HepG2 (cell line): ENCODE data around the gene FKBP1A. TPM values are rescaled to one million over a fixed set of nuclear protein-coding genes. Genes with fewer than 3 reads are reported as not detected.

Source experiments
- ATAC-seq: fragments of 200-7000 bp; cut with Tn5 transposase; 3 replicates; pipeline ENCODE4 v1.9.1; 2020; ENCODE audit warnings: mild to moderate bottlenecking, moderate library complexity
- BruUV-seq: library from RNA; stranded (reverse); fragments of 400-500 nt; replicated peaks from 2 replicates; lab custom pipeline; 2021; lab: Mats Ljungman, UMichigan
- CTCF ChIA-PET: fragments of 300-600 bp; formaldehyde crosslinking; extraction: SDS; loops from one replicate; lab custom pipeline; 2021; ENCODE audit warnings: low total read pairs, inconsistent platforms, low intra/inter-chr PET ratio; lab: Yijun Ruan, JAX
- POLR2A ChIA-PET: fragments of 350-600 bp; sonication (Branson Sonifier 250); formaldehyde crosslinking; loops from one replicate; lab custom pipeline; 2020; ENCODE audit warnings: antibody characterized with exemption, inconsistent platforms; lab: Yijun Ruan, JAX
- DNase-seq: peaks from one replicate; pipeline ENCODE4 v3.0.0-alpha.2; 2015; ENCODE audit warnings: low spot score
- FAIRE-seq: peaks from 3 replicates; lab custom pipeline; 2011; peaks lifted over from hg19 to GRCh38; lab: Jason Lieb, UNC
- H2AFZ ChIP-seq: one replicate; pipeline ENCODE4 v1.6.1; 2011; ENCODE audit warnings: low read length, inconsistent platforms
- H3K27ac ChIP-seq: fragments of 300-600 bp; 3 replicates; pipeline ENCODE4 v1.8.0; 2011; ENCODE audit warnings: mixed run types, mild to moderate bottlenecking, mixed read lengths, low read length, inconsistent platforms; ENCODE audit not compliant: insufficient read depth; ENCODE audit errors: extremely low read length
- H3K27me3 ChIP-seq, 2 experiments: fragments of 200-600 bp in 1 of 2; 2 replicates in 1 of 2; 3 replicates in 1 of 2; pipeline versions ENCODE4 v1.6.0 to v1.8.0; 2011; ENCODE audit warnings: low read length in 2 of 2, mild to moderate bottlenecking in 2 of 2, moderate library complexity in 2 of 2, inconsistent platforms in 1 of 2; ENCODE audit not compliant: insufficient read depth in 2 of 2, control insufficient read depth in 1 of 2
- H3K36me3 ChIP-seq, 2 experiments: fragments of 200-600 bp in 1 of 2; replicated peaks in 1 of 2; 2 replicates in 1 of 2; 3 replicates in 1 of 2; pipeline versions ENCODE4 v1.5.1 to v1.8.0; 2011; ENCODE audit warnings: low read length in 2 of 2, inconsistent platforms in 1 of 2; ENCODE audit not compliant: insufficient read depth in 2 of 2, control insufficient read depth in 1 of 2
- H3K4me1 ChIP-seq: 2 replicates; pipeline ENCODE4 v1.5.1; 2012; ENCODE audit warnings: low read length, inconsistent platforms; ENCODE audit not compliant: insufficient read depth
- H3K4me2 ChIP-seq: 2 replicates; pipeline ENCODE4 v1.6.0; 2011; ENCODE audit warnings: low read depth, low read length, inconsistent platforms
- H3K4me3 ChIP-seq, 3 experiments: fragments of 200-600 bp in 1 of 3; sonication (generic), shearing (Covaris generic) in 1 of 3; replicated peaks in 1 of 3; 2 replicates each; pipeline ENCODE4 v1.5.1; 2011 to 2016; ENCODE audit warnings: low read length in 3 of 3, inconsistent platforms in 2 of 3, low read depth in 2 of 3, mild to moderate bottlenecking in 2 of 3, control low read depth in 1 of 3, mixed read lengths in 1 of 3; ENCODE audit not compliant: insufficient read depth in 1 of 3
- H3K79me2 ChIP-seq: one replicate; pipeline ENCODE4 v1.6.1; 2011; ENCODE audit warnings: low read length, inconsistent platforms; ENCODE audit not compliant: insufficient read depth
- H3K9ac ChIP-seq: 2 replicates; pipeline ENCODE4 v1.6.0; 2011; ENCODE audit warnings: mild to moderate bottlenecking, low read depth, low read length, inconsistent platforms; ENCODE audit not compliant: insufficient read depth
- H3K9me3 ChIP-seq: 2 replicates; pipeline ENCODE4 v1.5.1; 2012; ENCODE audit warnings: mild to moderate bottlenecking, low read length
- H4K20me1 ChIP-seq: 2 replicates; pipeline ENCODE4 v1.6.0; 2011; ENCODE audit warnings: inconsistent platforms, mild to moderate bottlenecking, low read length, moderate library complexity; ENCODE audit not compliant: insufficient read depth
- ATF2 ChIP-seq: sonication (generic); formaldehyde crosslinking; IDR thresholded peaks from 2 replicates; pipeline ENCODE4 v1.4.0; 2020; ENCODE audit warnings: missing genetic modification reagents
- ATF3 ChIP-seq: sonication (generic); formaldehyde crosslinking; IDR thresholded peaks from 2 replicates; pipeline ENCODE4 v1.4.0; 2020; ENCODE audit warnings: missing genetic modification reagents
- BRF2 ChIP-seq: sonication (generic); formaldehyde crosslinking; IDR thresholded peaks from 2 replicates; pipeline ENCODE4 v1.8.1; 2022; ENCODE audit warnings: mild to moderate bottlenecking, missing genetic modification reagents
- CEBPB ChIP-seq: IDR thresholded peaks from 2 replicates; pipeline ENCODE4 v1.6.1; 2011; ENCODE audit warnings: low read depth, low read length, improper control_type of control experiment, borderline replicate concordance
- CEBPG ChIP-seq: IDR thresholded peaks from 2 replicates; pipeline ENCODE4 v1.6.1; 2016
- FOXA1 ChIP-seq, 2 experiments: fragments of 450-650 bp in 1 of 2; sonication (generic) in 1 of 2; formaldehyde crosslinking in 1 of 2; IDR thresholded peaks; 2 replicates each; pipeline versions ENCODE4 v1.4.0 to v1.6.1; 2016 to 2020; ENCODE audit warnings: missing genetic modification reagents in 1 of 2
- FOXC1 ChIP-seq: sonication (generic); formaldehyde crosslinking; IDR thresholded peaks from 2 replicates; pipeline ENCODE4 v1.8.0; 2022; ENCODE audit warnings: mild to moderate bottlenecking, missing genetic modification reagents, borderline replicate concordance
- HMGXB4 ChIP-seq, 2 experiments: sonication (generic) in 1 of 2; formaldehyde crosslinking in 1 of 2; IDR thresholded peaks; 2 replicates each; pipeline versions ENCODE4 v1.4.0 to v1.6.1; 2018 to 2020; ENCODE audit warnings: missing genetic modification reagents in 2 of 2, borderline replicate concordance in 1 of 2, low read depth in 1 of 2, mild to moderate bottlenecking in 1 of 2, missing biosample characterization in 1 of 2
- IRF1 ChIP-seq: sonication (generic); formaldehyde crosslinking; IDR thresholded peaks from 2 replicates; pipeline ENCODE4 v1.4.0; 2020; ENCODE audit warnings: low read depth, mild to moderate bottlenecking, missing genetic modification reagents
- NR0B2 ChIP-seq: sonication (generic); formaldehyde crosslinking; IDR thresholded peaks from 2 replicates; pipeline ENCODE4 v1.4.0; 2020; ENCODE audit warnings: mild to moderate bottlenecking, missing genetic modification reagents
- PHB2 ChIP-seq: fragments of 450-650 bp; IDR thresholded peaks from 2 replicates; pipeline ENCODE4 v1.6.1; 2018; ENCODE audit not compliant: partially characterized antibody
- POLR2A ChIP-seq, 2 experiments: IDR thresholded peaks; 2 replicates each; pipeline ENCODE4 v1.6.1; 2011; ENCODE audit warnings: low read depth in 2 of 2, low read length in 2 of 2, mild to moderate bottlenecking in 1 of 2, moderate library complexity in 1 of 2; ENCODE audit not compliant: insufficient read depth in 1 of 2
- SAP130 ChIP-seq: IDR thresholded peaks from 2 replicates; pipeline ENCODE4 v1.6.1; 2016; ENCODE audit warnings: low read depth
- SMC3 ChIP-seq: IDR thresholded peaks from 2 replicates; pipeline ENCODE4 v1.6.1; 2011; ENCODE audit warnings: low read length, improper control_type of control experiment
- SP4 ChIP-seq: sonication (generic); formaldehyde crosslinking; IDR thresholded peaks from 2 replicates; pipeline ENCODE4 v1.8.1; 2023; ENCODE audit warnings: mild to moderate bottlenecking, missing genetic modification reagents
- TFAP4 ChIP-seq: sonication (generic); IDR thresholded peaks from 2 replicates; pipeline ENCODE4 v1.6.1; 2016; ENCODE audit warnings: low read depth, borderline replicate concordance
- TGIF2 ChIP-seq: IDR thresholded peaks from 2 replicates; pipeline ENCODE4 v1.6.1; 2016; ENCODE audit warnings: control low read depth, missing compliant biosample characterization
- WGBS: methylation state at CpG from one replicate; pipeline ENCODE4 v1.1.6; 2017; ENCODE audit warnings: low lambda C conversion rate; 5-methylcytosine and 5-hydroxymethylcytosine counted together
- in situ Hi-C: cut with HindIII; loops from 2 replicates; pipeline ENCODE4 v1.10.0; 2017; ENCODE audit warnings: low pct_unique_long_range_greater_than_20kb; ENCODE audit not compliant: extremely low pct_ligation_motif_present
- intact Hi-C: fragments of 100-400 bp; cut with micrococcal nuclease; formaldehyde crosslinking; loops from one replicate; pipeline ENCODE4 v1.10.0; 2022; ENCODE audit not compliant: unreplicated experiment
- polyA plus RNA-seq, 8 experiments: library from polyadenylated mRNA; depleted of rRNA in 3 of 8; stranded (reverse) in 7 of 8; unstranded in 1 of 8; fragments of >200 nt; fragmentation: Illumina TruSeq in 4 of 8; extraction: Trizol in 4 of 8; gene quantifications; 2 replicates each; pipeline versions ENCODE4 v1.2.1 to v1.2.3, GENCODE V29; 2011 to 2016; ENCODE audit warnings: low read depth in 4 of 8, missing spikeins in 1 of 8, mixed read lengths in 1 of 8; ENCODE audit not compliant: insufficient read depth in 1 of 8
- total RNA-seq, 5 experiments: library from RNA; depleted of rRNA; stranded (reverse); fragments of >200 nt; fragmentation: Illumina TruSeq; extraction: Trizol; gene quantifications; 2 replicates each; pipeline ENCODE4 v1.2.3, GENCODE V29; 2016; ENCODE audit warnings: low read depth in 1 of 5

The FKBP1A gene
- total and polyA plus RNA-seq, 2 of the 13 experiments (the other 11 are each of a cell fraction or from before 2014, with no cell fraction given): 119 to 468 TPM

GRCh38 chr20:1334761-1335160 is 58.1 kb downstream of the FKBP1A start:
- no peaks in the 10 kb centered on the region for H3K9me3 ChIP-seq
- in situ Hi-C loops (no loop called here), intact Hi-C loops (no loop called here)
- H3K79me2 ChIP-seq: peaks cover 5% of the 10 kb centered on the region
- no peak overlapping the region for H3K9ac ChIP-seq
- H3K27me3 ChIP-seq: no peaks in the 10 kb centered on the region
- H2AFZ ChIP-seq: no peak overlapping the region
- BruUV-seq: no TSS peak
- peak; percentile 63 for DNase-seq
- no peak overlapping the region for H3K4me2 ChIP-seq
- peaks cover 5 to 13% of the 10 kb centered on the region in 2 experiments; a peak in 3 of 5 replicates for H3K36me3 ChIP-seq
- CTCF ChIA-PET: no interaction called here
- 75% methylated on average over 3 of the region's 3 CpGs for WGBS
- peaks cover 29% of the 10 kb centered on the region for H3K4me1 ChIP-seq
- no peak overlapping the region for H3K27ac ChIP-seq
- H4K20me1 ChIP-seq: peaks cover 3% of the 10 kb centered on the region; the same call in 1 of the 2 replicates
- no peak overlapping the region for H3K4me3 ChIP-seq
- peak; percentile 53 for FAIRE-seq
- POLR2A ChIA-PET: interaction anchor here (3.3 kb wide), 1 partner anchor 10 kb away, joined by 35 read pairs; no protein-coding TSS in a partner anchor
- peak; percentile 56 for ATAC-seq
- TF ChIP-seq FOXC1: 0 out of 2 replicates have a peak, but pooled peaks have one; percentile 26
- peak; percentile 62; the same call in 1 of the 2 replicates for TF ChIP-seq TFAP4
- peak; percentile 26; the same call in 1 of the 2 replicates for TF ChIP-seq NR0B2 (CRISPR knock-in tag)
- TF ChIP-seq BRF2 (CRISPR knock-in tag): no peak
- peak; percentile 86 for TF ChIP-seq CEBPG (CRISPR knock-in tag)
- TF ChIP-seq ATF3 (CRISPR knock-in tag): peak; percentile 20; the same call in 1 of the 2 replicates
- TF ChIP-seq TGIF2 (CRISPR knock-in tag): peak; percentile 85
- TF ChIP-seq SP4 (CRISPR knock-in tag): 0 out of 2 replicates have a peak, but pooled peaks have one; percentile 31
- TF ChIP-seq IRF1 (CRISPR knock-in tag): no peak
- TF ChIP-seq ATF2 (CRISPR knock-in tag): peak; percentile 14; the same call in 1 of the 2 replicates
- TF ChIP-seq CEBPB: peak; percentile 76; the same call in 1 of the 2 replicates
- no peak for TF ChIP-seq HMGXB4 (CRISPR knock-in tag; IDR thresholded peaks at IDR 0.05; ENCODE audit: borderline replicate concordance in 1 of 2, low read depth in 1 of 2)
- no peak for TF ChIP-seq FOXA1 (IDR thresholded peaks at IDR 0.05)
- TF ChIP-seq FOXA1 (CRISPR knock-in tag; IDR thresholded peaks at IDR 0.05): peak; percentile 80
- peak; percentile 67 for TF ChIP-seq SAP130
- 0 out of 4 replicates have a peak, but pooled peaks of 1 of the 2 experiments have one; percentile 28 for TF ChIP-seq POLR2A (IDR thresholded peaks at IDR 0.05; ENCODE audit: insufficient read depth in 1 of 2, low read depth in 2 of 2, low read length in 2 of 2)
- TF ChIP-seq SMC3: peak; percentile 28; the same call in 1 of the 2 replicates
- TF ChIP-seq PHB2: no peak
